HL-60 (cell line): Measurements from ENCODE around the gene LHX4.

Experiments
- DNase-seq, 2 experiments: peaks; one replicate each; pipeline ENCODE4 v3.0.0-alpha.2; 2010 to 2020; ENCODE audit warnings: low read depth in 1 of 2, low spot score in 1 of 2
- H3K27ac ChIP-seq: fragments of 250-450 bp; sonication (Bioruptor Pico); replicated peaks from 2 replicates; pipeline ENCODE4 v1.5.1; 2020; ENCODE audit warnings: mild to moderate bottlenecking, moderate library complexity
- H3K27me3 ChIP-seq: fragments of 250-450 bp; sonication (Bioruptor Pico); 2 replicates; pipeline ENCODE4 v1.5.1; 2021; ENCODE audit warnings: mild to moderate bottlenecking, moderate library complexity; ENCODE audit not compliant: insufficient read depth, poor library complexity, severe bottlenecking
- H3K4me3 ChIP-seq: replicated peaks from 2 replicates; pipeline ENCODE4 v1.5.1; 2011; ENCODE audit warnings: mild to moderate bottlenecking, control low read depth, low read length; ENCODE audit not compliant: insufficient read depth
- CTCF ChIP-seq: IDR thresholded peaks from one replicate; pipeline ENCODE4 v1.5.1; 2011; ENCODE audit warnings: low read length, control low read depth, inconsistent platforms; ENCODE audit not compliant: insufficient read depth
- GABPA ChIP-seq: IDR thresholded peaks from 2 replicates; pipeline ENCODE4 v1.6.1; 2012; ENCODE audit warnings: low read depth
- POLR2AphosphoS5 ChIP-seq: IDR thresholded peaks from 2 replicates; pipeline ENCODE4 v1.6.1; 2012; ENCODE audit warnings: low read depth
- REST ChIP-seq: IDR thresholded peaks from 2 replicates; pipeline ENCODE4 v1.6.1; 2012; ENCODE audit warnings: low read depth; ENCODE audit not compliant: insufficient replicate concordance
- SPI1 ChIP-seq: IDR thresholded peaks from 2 replicates; pipeline ENCODE4 v1.6.1; 2012; ENCODE audit warnings: low read depth, mild to moderate bottlenecking, borderline replicate concordance

The LHX4 gene

GRCh38 chr1:180258290-180258689 is 28.2 kb downstream of the LHX4 start:
- no peak overlapping the region for H3K27ac ChIP-seq
- TF ChIP-seq POLR2AphosphoS5 (no peak), GABPA (no peak), SPI1 (no peak), REST (no peak), CTCF (no peak)
- H3K4me3 ChIP-seq = no peak overlapping the region
- H3K27me3 ChIP-seq = no peaks in the 10 kb centered on the region
- DNase-seq = no peak

- TF ChIP-seq SPI1 = no peak
- no peak for TF ChIP-seq GABPA
- no peak for TF ChIP-seq CTCF
- no peak for TF ChIP-seq POLR2AphosphoS5
- no peak for TF ChIP-seq REST
- no peak for DNase-seq
These were observed 28.9 kb downstream of the LHX4 start for GRCh38 chr1:180258935-180259334.

GRCh38 chr1:180259431-180260338 is 29.6 kb downstream of the LHX4 start:
- no peak overlapping the region for H3K4me3 ChIP-seq
- H3K27me3 ChIP-seq = no peaks in the 10 kb centered on the region
- DNase-seq = no peak
- no peak overlapping the region for H3K27ac ChIP-seq
- TF ChIP-seq SPI1 (no peak), POLR2AphosphoS5 (no peak), GABPA (no peak), CTCF (no peak), REST (no peak)

More at GRCh38 chr1:180258935-180259334, 28.9 kb downstream of the LHX4 start:
- H3K27ac ChIP-seq = no peak overlapping the region
- H3K4me3 ChIP-seq = no peak overlapping the region
- no peaks in the 10 kb centered on the region for H3K27me3 ChIP-seq
